ENCODE measurements around the gene IRF5. TPM values are rescaled to one million over a fixed set of nuclear protein-coding genes. Genes with fewer than 3 reads are reported as not detected.

The IRF5 gene
- total RNA-seq, 1 experiment from 2014 or later: 1.2 TPM

DNA sequence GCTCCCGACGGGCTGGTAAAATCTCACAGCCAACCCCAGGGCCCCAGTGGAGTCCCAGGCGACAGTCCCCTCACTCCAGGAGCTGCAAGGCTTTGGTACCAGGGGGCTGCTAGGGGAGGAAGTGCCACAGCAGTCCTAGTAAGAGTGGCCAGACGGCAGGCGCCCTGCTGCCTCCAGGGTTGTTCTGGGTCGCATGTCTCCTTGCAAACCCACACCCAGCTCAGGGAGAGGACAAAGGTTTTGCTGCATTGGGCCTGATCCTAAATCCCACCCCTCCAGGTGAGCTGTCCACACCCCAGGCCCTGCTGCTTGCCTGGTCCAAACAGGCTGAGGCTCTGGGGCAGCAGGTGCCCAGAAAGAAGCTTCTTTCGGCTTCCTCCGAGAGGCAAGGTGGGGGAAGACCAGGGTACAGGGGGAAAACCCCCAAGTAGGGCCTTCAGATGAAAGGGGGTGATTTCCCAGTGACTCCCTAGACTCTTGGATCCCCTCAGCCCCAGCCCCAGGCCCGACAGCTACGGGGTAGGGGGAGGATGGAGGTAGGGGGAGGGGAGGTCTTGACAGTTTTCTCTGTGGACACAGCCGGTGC, 23.1 kb upstream of the IRF5 start:
- peak in 1 of 2 experiments; percentile 28 for DNase-seq
- Histone ChIP-seq H3K4me1 (no peaks in the 10 kb centered on the region), H3K36me3 (ENCODE audit: control insufficient read depth, insufficient read depth, low read length) (no peaks in the 10 kb centered on the region), H3K9me3 (no peaks in the 10 kb centered on the region), H3K4me3 (ENCODE audit: low read depth, low read length) (no peak overlapping the region), H3K27me3 (replicated peaks; ENCODE audit: control insufficient read depth, insufficient read depth, low read length) (no peaks in the 10 kb centered on the region; the same call in 1 of the 2 replicates)
- BruUV-seq (replicated peaks): no TSS peak
- TF ChIP-seq, protein P1, sequence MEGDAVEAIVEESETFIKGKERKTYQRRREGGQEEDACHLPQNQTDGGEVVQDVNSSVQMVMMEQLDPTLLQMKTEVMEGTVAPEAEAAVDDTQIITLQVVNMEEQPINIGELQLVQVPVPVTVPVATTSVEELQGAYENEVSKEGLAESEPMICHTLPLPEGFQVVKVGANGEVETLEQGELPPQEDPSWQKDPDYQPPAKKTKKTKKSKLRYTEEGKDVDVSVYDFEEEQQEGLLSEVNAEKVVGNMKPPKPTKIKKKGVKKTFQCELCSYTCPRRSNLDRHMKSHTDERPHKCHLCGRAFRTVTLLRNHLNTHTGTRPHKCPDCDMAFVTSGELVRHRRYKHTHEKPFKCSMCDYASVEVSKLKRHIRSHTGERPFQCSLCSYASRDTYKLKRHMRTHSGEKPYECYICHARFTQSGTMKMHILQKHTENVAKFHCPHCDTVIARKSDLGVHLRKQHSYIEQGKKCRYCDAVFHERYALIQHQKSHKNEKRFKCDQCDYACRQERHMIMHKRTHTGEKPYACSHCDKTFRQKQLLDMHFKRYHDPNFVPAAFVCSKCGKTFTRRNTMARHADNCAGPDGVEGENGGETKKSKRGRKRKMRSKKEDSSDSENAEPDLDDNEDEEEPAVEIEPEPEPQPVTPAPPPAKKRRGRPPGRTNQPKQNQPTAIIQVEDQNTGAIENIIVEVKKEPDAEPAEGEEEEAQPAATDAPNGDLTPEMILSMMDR (IDR thresholded peaks at IDR 0.05; ENCODE audit: insufficient read depth in 1 of 2, low read depth in 1 of 2, low read length in 1 of 2, severe bottlenecking in 1 of 2, unreplicated experiment in 1 of 2): no peak
- ChIA-PET POLR2A (no interaction called here), CTCF (interaction anchor here (0.6 kb wide), 1 partner anchor 43 kb away, joined by 7 read pairs; no protein-coding TSS in a partner anchor)
- Mint-ChIP-seq H3K9me3 (ENCODE audit: unreplicated experiment) (no peaks in the 10 kb centered on the region), H3K27me3 (ENCODE audit: insufficient read depth, unreplicated experiment) (peaks cover 4% of the 10 kb centered on the region), H3K36me3 (ENCODE audit: insufficient read depth, unreplicated experiment) (no peaks in the 10 kb centered on the region), H3K4me3 (ENCODE audit: unreplicated experiment) (no peak overlapping the region), H3K4me1 (ENCODE audit: low read depth, unreplicated experiment) (peaks cover 6% of the 10 kb centered on the region), H3K27ac (ENCODE audit: unreplicated experiment) (no peak overlapping the region)
- intact Hi-C loops (cut with micrococcal nuclease; ENCODE audit: unreplicated experiment): no loop called here

DNA sequence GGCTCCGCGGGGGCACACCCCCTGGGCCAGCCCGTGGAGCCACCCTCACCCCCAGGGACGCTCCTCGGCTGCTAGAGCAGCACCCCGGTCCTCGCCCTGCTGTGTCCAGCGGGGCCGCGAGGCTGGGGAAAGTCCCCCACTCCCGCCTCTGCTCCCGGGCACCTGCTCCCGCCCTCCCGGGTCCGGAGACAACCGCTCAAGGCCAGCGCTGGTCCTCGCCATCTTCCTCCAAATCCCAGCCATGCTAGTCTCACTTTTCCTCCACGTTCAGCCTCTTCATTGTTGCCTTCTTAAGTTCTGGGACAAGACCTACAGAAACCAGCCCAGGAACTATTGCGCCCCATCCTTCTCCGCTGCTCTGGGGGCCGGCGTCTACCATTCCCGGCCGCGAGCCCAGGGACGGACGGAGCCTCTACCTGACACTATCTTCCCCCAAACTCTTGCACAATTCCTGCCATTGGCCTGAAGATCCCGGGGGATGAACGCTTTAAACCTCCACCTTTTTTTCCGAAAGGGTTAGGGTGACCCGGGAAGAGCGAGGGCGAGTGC, 22.4 kb upstream of the IRF5 start:
- no peak overlapping the region for H3K4me3 ChIP-seq (ENCODE audit: low read depth, low read length)
- Mint-ChIP-seq H3K4me1 (ENCODE audit: low read depth, unreplicated experiment) (peaks cover 7% of the 10 kb centered on the region), H3K9me3 (ENCODE audit: unreplicated experiment) (no peaks in the 10 kb centered on the region), H3K4me3 (ENCODE audit: unreplicated experiment) (no peak overlapping the region), H3K27me3 (ENCODE audit: insufficient read depth, unreplicated experiment) (peaks cover 4% of the 10 kb centered on the region), H3K36me3 (ENCODE audit: insufficient read depth, unreplicated experiment) (no peaks in the 10 kb centered on the region), H3K27ac (ENCODE audit: unreplicated experiment) (no peak overlapping the region)
- intact Hi-C loops (cut with micrococcal nuclease; ENCODE audit: unreplicated experiment): no loop called here
- CTCF ChIA-PET: no interaction called here
- no TSS peak for BruUV-seq (replicated peaks)
- DNase-seq: peak in 1 of 2 experiments; percentile 16
- H3K27me3 ChIP-seq (replicated peaks; ENCODE audit: control insufficient read depth, insufficient read depth, low read length): no peaks in the 10 kb centered on the region; the same call in 1 of the 2 replicates
- TF ChIP-seq, protein P1 (IDR thresholded peaks at IDR 0.05; ENCODE audit: insufficient read depth in 1 of 2, low read depth in 1 of 2, low read length in 1 of 2, severe bottlenecking in 1 of 2, unreplicated experiment in 1 of 2): no peak
- no peaks in the 10 kb centered on the region for H3K36me3 ChIP-seq (ENCODE audit: control insufficient read depth, insufficient read depth, low read length)
- H3K4me1 ChIP-seq: no peaks in the 10 kb centered on the region
- H3K9me3 ChIP-seq: no peaks in the 10 kb centered on the region
- POLR2A ChIA-PET: no interaction called here

DNA sequence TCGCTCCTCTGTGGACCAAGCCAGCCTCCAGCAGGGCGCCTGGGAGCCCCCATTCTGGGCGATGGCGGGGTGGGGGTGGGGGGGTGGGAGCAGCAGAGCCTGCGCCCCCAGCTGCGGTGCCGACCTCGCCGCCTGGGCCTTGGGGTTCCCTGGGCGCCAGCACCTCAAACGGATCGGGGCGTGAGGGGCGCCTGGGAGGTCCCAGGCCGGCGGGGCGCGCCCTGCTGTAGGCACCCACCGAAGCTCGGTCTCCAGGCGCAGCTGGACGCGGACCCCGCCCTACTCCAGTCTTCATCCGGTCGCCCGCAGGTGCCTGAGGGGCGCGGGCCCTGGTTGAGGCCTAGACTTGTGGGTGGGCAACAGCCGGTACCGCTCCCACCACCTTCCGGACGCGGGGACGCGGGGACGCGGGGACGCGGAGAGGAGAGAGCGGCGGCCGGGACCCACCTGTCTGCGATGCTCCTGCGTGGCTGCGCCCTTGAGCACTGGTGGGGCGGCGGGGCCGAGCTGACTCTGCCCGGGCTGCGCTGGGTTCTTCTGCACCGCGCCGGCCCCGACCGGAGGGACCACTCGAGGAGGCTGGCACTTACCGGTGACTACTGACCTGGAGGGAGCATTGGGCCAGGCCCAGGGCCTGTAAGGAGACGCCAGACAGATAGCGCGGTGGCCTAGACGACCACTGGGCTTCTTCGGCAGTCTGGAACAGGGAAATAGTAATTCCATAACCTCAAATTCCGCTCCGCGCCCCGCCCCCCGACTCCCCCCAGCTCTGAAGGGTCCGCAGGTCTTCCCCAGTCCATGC, 21.7 kb upstream of the IRF5 start:
- ChIA-PET CTCF (interaction anchor here (0.5 kb wide), 1 partner anchor 199 kb away, joined by 3 read pairs; no protein-coding TSS in a partner anchor), POLR2A (no interaction called here)
- H3K27me3 ChIP-seq (replicated peaks; ENCODE audit: control insufficient read depth, insufficient read depth, low read length): no peaks in the 10 kb centered on the region; the same call in 1 of the 2 replicates
- Mint-ChIP-seq H3K9me3 (ENCODE audit: unreplicated experiment) (no peaks in the 10 kb centered on the region), H3K27me3 (ENCODE audit: insufficient read depth, unreplicated experiment) (peaks cover 11% of the 10 kb centered on the region), H3K4me3 (ENCODE audit: unreplicated experiment) (no peak overlapping the region), H3K36me3 (ENCODE audit: insufficient read depth, unreplicated experiment) (no peaks in the 10 kb centered on the region), H3K4me1 (ENCODE audit: low read depth, unreplicated experiment) (peaks cover 11% of the 10 kb centered on the region), H3K27ac (ENCODE audit: unreplicated experiment) (no peak overlapping the region)
- intact Hi-C loops (cut with micrococcal nuclease; ENCODE audit: unreplicated experiment): no loop called here
- no peaks in the 10 kb centered on the region for H3K9me3 ChIP-seq
- peak in 1 of 2 experiments; percentile 23 for DNase-seq
- H3K36me3 ChIP-seq (ENCODE audit: control insufficient read depth, insufficient read depth, low read length): no peaks in the 10 kb centered on the region
- no peaks in the 10 kb centered on the region for H3K4me1 ChIP-seq
- no peak overlapping the region for H3K4me3 ChIP-seq (ENCODE audit: low read depth, low read length)
- BruUV-seq (replicated peaks): no TSS peak
- TF ChIP-seq, protein P1 (IDR thresholded peaks at IDR 0.05; ENCODE audit: insufficient read depth in 1 of 2, low read depth in 1 of 2, low read length in 1 of 2, severe bottlenecking in 1 of 2, unreplicated experiment in 1 of 2): no peak

All from Caco-2 (cell line).